Neural progenitor cell (in vitro differentiated cells): Measurements from ENCODE around the gene ESPN. TPM values are rescaled to one million over a fixed set of nuclear protein-coding genes. Genes with fewer than 3 reads are reported as not detected.
A peak's percentile ranks its signal among the peaks of the same experiment; 100 is the strongest.

ENCODE experiments used
- DNase-seq: peaks from one replicate; pipeline ENCODE4 v3.0.0-alpha.2; 2016; ENCODE audit warnings: low spot score
- H2AFZ ChIP-seq: fragments of 200-600 bp; sonication (generic); replicated peaks from 2 replicates; pipeline ENCODE4 v1.6.1; 2016; ENCODE audit warnings: antibody characterized with exemption
- H3F3A ChIP-seq: fragments of 200-600 bp; sonication (generic); 2 replicates; pipeline ENCODE4 v1.6.1; 2016; ENCODE audit warnings: antibody characterized with exemption, low read depth
- H3K27ac ChIP-seq: fragments of 200-600 bp; sonication (generic); 2 replicates; pipeline ENCODE4 v1.5.1; 2016; ENCODE audit warnings: mild to moderate bottlenecking
- H3K27me3 ChIP-seq: fragments of 200-600 bp; sonication (generic); 2 replicates; pipeline ENCODE4 v1.6.1; 2016; ENCODE audit warnings: mild to moderate bottlenecking, moderate library complexity
- H3K36me3 ChIP-seq: fragments of 200-600 bp; sonication (generic); 2 replicates; pipeline ENCODE4 v1.5.1; 2016
- H3K4me1 ChIP-seq: fragments of 200-600 bp; sonication (generic); 2 replicates; pipeline ENCODE4 v1.6.1; 2016; ENCODE audit warnings: mixed run types
- H3K4me2 ChIP-seq: fragments of 200-600 bp; sonication (generic); 2 replicates; pipeline ENCODE4 v1.6.1; 2016
- H3K4me3 ChIP-seq: fragments of 200-600 bp; sonication (generic); 2 replicates; pipeline ENCODE4 v1.5.1; 2016
- H3K79me2 ChIP-seq: fragments of 200-600 bp; sonication (generic); 2 replicates; pipeline ENCODE4 v1.6.1; 2016; ENCODE audit warnings: low read depth
- H3K9ac ChIP-seq: fragments of 200-600 bp; sonication (generic); 2 replicates; pipeline ENCODE4 v1.6.1; 2016
- H3K9me3 ChIP-seq: fragments of 200-600 bp; sonication (generic); 2 replicates; pipeline ENCODE4 v1.5.1; 2016; ENCODE audit warnings: low read depth
- H4K20me1 ChIP-seq: fragments of 200-600 bp; sonication (generic); 2 replicates; pipeline ENCODE4 v1.6.1; 2016; ENCODE audit warnings: low read depth
- H3K27ac Mint-ChIP-seq: 3 replicates; pipeline ENCODE4 v1.8.0; 2021; ENCODE audit warnings: mixed read lengths
- H3K27me3 Mint-ChIP-seq: 2 replicates; pipeline ENCODE4 v1.8.0; 2022; ENCODE audit warnings: low read depth, mild to moderate bottlenecking, inconsistent platforms, moderate library complexity, mixed read lengths; ENCODE audit not compliant: insufficient read depth
- H3K36me3 Mint-ChIP-seq: 3 replicates; pipeline ENCODE4 v1.8.0; 2021; ENCODE audit warnings: mixed read lengths
- H3K4me1 Mint-ChIP-seq: 3 replicates; pipeline ENCODE4 v1.8.0; 2021; ENCODE audit warnings: mixed read lengths
- H3K4me3 Mint-ChIP-seq: 3 replicates; pipeline ENCODE4 v1.8.0; 2021; ENCODE audit warnings: mild to moderate bottlenecking, moderate library complexity, mixed read lengths
- H3K9me3 Mint-ChIP-seq: 3 replicates; pipeline ENCODE4 v1.8.0; 2020; ENCODE audit warnings: mixed read lengths
- CTCF ChIP-seq: fragments of 200-600 bp; sonication (generic); IDR thresholded peaks from 2 replicates; pipeline ENCODE4 v1.5.1; 2017; ENCODE audit warnings: antibody characterized with exemption, mild to moderate bottlenecking
- EZH2 ChIP-seq: fragments of 200-600 bp; sonication (generic); IDR thresholded peaks from 2 replicates; pipeline ENCODE4 v1.6.1; 2017; ENCODE audit warnings: antibody characterized with exemption, mild to moderate bottlenecking, moderate library complexity
- EZH2phosphoT487 ChIP-seq: fragments of 200-600 bp; sonication (generic); IDR thresholded peaks from 2 replicates; pipeline ENCODE4 v1.6.1; 2017; ENCODE audit warnings: antibody characterized with exemption
- total RNA-seq: library from RNA; depleted of rRNA; stranded (reverse); fragments of >200 nt; gene quantifications from 2 replicates; pipeline ENCODE4 v1.2.3, GENCODE V29; 2015; ENCODE audit warnings: low replicate concordance

The ESPN gene
- total RNA-seq, 1 donor from 2014 or later = 7.1 TPM

DNA sequence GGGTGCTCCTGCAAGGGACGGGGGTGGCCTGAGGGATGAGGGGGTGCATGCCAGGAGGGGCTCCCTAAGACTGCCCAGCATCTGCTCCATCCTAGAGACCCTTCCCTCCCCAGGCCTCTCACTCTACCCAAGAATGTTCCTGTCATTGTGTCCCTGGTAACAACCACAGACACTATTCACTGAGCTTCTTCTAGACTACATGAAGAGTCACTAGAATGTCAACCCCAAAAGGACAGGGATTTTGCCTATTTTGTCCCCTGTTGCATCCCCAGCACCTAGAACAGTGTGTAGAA lies 38.5 kb downstream of the ESPN start:
- DNase-seq = no peak
- Histone ChIP-seq H2AFZ (no peak overlapping the region), H3K27me3 (peaks cover 16% of the 10 kb centered on the region), H3K9me3 (no peaks in the 10 kb centered on the region), H3K27ac (no peak overlapping the region), H3K4me2 (no peak overlapping the region), H3F3A (no peaks in the 10 kb centered on the region), H3K4me3 (no peak overlapping the region), H3K36me3 (no peaks in the 10 kb centered on the region), H3K9ac (no peak overlapping the region), H4K20me1 (no peaks in the 10 kb centered on the region), H3K79me2 (no peaks in the 10 kb centered on the region), H3K4me1 (peaks cover 23% of the 10 kb centered on the region)
- peaks cover 2% of the 10 kb centered on the region for H3K27me3 Mint-ChIP-seq
- H3K9me3 Mint-ChIP-seq = no peaks in the 10 kb centered on the region
- TF ChIP-seq CTCF (no peak), EZH2phosphoT487 (no peak), EZH2 (no peak)
- H3K4me1 Mint-ChIP-seq = peaks cover 10% of the 10 kb centered on the region
- H3K4me3 Mint-ChIP-seq = no peak overlapping the region
- peaks cover 3% of the 10 kb centered on the region for H3K36me3 Mint-ChIP-seq
- no peak overlapping the region for H3K27ac Mint-ChIP-seq

- no peak overlapping the region for H3K4me3 Mint-ChIP-seq
- no peak overlapping the region for H2AFZ ChIP-seq
- DNase-seq = no peak
- H3K79me2 ChIP-seq = no peaks in the 10 kb centered on the region
- no peak overlapping the region for H3K4me2 ChIP-seq
- no peaks in the 10 kb centered on the region for H3K36me3 ChIP-seq
- H3K27ac ChIP-seq = no peak overlapping the region
- H3K36me3 Mint-ChIP-seq = peaks cover 6% of the 10 kb centered on the region
- H3F3A ChIP-seq = no peaks in the 10 kb centered on the region
- H3K4me3 ChIP-seq = no peak overlapping the region
- peaks cover 2% of the 10 kb centered on the region for H3K27me3 Mint-ChIP-seq
- no peaks in the 10 kb centered on the region for H3K9me3 Mint-ChIP-seq
- peaks cover 16% of the 10 kb centered on the region for H3K27me3 ChIP-seq
- H3K9me3 ChIP-seq = no peaks in the 10 kb centered on the region
- H3K4me1 ChIP-seq = peaks cover 23% of the 10 kb centered on the region
- no peaks in the 10 kb centered on the region for H4K20me1 ChIP-seq
- TF ChIP-seq EZH2phosphoT487 = no peak
- no peak for TF ChIP-seq CTCF
- H3K27ac Mint-ChIP-seq = no peak overlapping the region
- no peak overlapping the region for H3K9ac ChIP-seq
- peaks cover 8% of the 10 kb centered on the region for H3K4me1 Mint-ChIP-seq
Measured at GRCh38 chr1:6464514-6464836, 39.9 kb downstream of the ESPN start.

DNA sequence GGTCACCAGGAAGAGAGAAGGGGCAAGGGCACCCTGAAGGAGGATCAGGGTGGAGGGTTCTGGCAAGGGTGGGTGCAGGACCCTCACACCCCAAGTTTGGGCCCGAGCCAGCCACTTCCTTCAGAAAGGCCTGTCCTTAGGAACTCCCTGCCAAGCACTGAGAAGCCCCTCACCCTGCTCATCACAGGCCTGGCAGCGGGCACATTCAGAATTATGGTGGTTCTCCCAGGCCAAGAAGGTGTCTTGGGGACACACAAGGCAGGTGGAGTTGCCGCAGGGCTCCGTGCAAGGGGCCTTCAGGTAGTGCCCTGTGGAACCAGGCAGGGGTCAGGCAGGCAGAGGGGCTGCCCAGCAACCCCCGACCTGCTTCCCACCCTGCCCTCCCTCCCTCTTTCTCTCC lies 40.3 kb downstream of the ESPN start:
- Histone ChIP-seq H3K79me2 (no peaks in the 10 kb centered on the region), H3K27ac (no peak overlapping the region), H3K36me3 (no peaks in the 10 kb centered on the region), H3K4me1 (peaks cover 19% of the 10 kb centered on the region), H3K9ac (no peak overlapping the region), H3F3A (no peaks in the 10 kb centered on the region), H3K9me3 (no peaks in the 10 kb centered on the region), H3K27me3 (peaks cover 16% of the 10 kb centered on the region), H3K4me3 (no peak overlapping the region), H3K4me2 (no peak overlapping the region), H4K20me1 (no peaks in the 10 kb centered on the region), H2AFZ (no peak overlapping the region)
- H3K27ac Mint-ChIP-seq = no peak overlapping the region
- no peaks in the 10 kb centered on the region for H3K9me3 Mint-ChIP-seq
- peaks cover 4% of the 10 kb centered on the region for H3K4me1 Mint-ChIP-seq
- TF ChIP-seq CTCF (no peak), EZH2phosphoT487 (no peak), EZH2 (no peak)
- H3K27me3 Mint-ChIP-seq = peaks cover 2% of the 10 kb centered on the region
- peaks cover 6% of the 10 kb centered on the region for H3K36me3 Mint-ChIP-seq
- no peak for DNase-seq
- H3K4me3 Mint-ChIP-seq = no peak overlapping the region

- no peak overlapping the region for H3K27ac ChIP-seq
- TF ChIP-seq CTCF (no peak), EZH2phosphoT487 (no peak), EZH2 (no peak)
- DNase-seq = no peak
- peaks cover 13% of the 10 kb centered on the region for H3K4me1 ChIP-seq
- no peak overlapping the region for H3K4me3 Mint-ChIP-seq
- no peaks in the 10 kb centered on the region for H3K36me3 ChIP-seq
- no peaks in the 10 kb centered on the region for H3K9me3 ChIP-seq
- H3K4me1 Mint-ChIP-seq = peaks cover 4% of the 10 kb centered on the region
- no peaks in the 10 kb centered on the region for H4K20me1 ChIP-seq
- H3K9ac ChIP-seq = no peak overlapping the region
- H3K27ac Mint-ChIP-seq = no peak overlapping the region
- H3K27me3 Mint-ChIP-seq = peaks cover 2% of the 10 kb centered on the region
- no peaks in the 10 kb centered on the region for H3K79me2 ChIP-seq
- H3F3A ChIP-seq = no peaks in the 10 kb centered on the region
- H3K27me3 ChIP-seq = peaks cover 17% of the 10 kb centered on the region
- H3K4me2 ChIP-seq = peak overlapping the region; percentile 42
- H3K4me3 ChIP-seq = no peak overlapping the region
- H3K9me3 Mint-ChIP-seq = no peaks in the 10 kb centered on the region
- H3K36me3 Mint-ChIP-seq = peaks cover 6% of the 10 kb centered on the region
- H2AFZ ChIP-seq = no peak overlapping the region
Measured at GRCh38 chr1:6465461-6466005, 41.0 kb downstream of the ESPN start.
